MM.1S (cell line): Measurements from ENCODE around the gene ST6GAL1.

Source experiments
- EZH2 ChIP-seq: fragments of 300-600 bp; sonication (generic); optimal IDR thresholded peaks from 2 replicates; pipeline ENCODE3; 2017; ENCODE audit warnings: low read depth, mild to moderate bottlenecking, antibody characterized with exemption, low read length, mixed read lengths
- TF ChIP-seq, protein P1 (sequence below): fragments of 300-600 bp; sonication (generic); IDR thresholded peaks from 2 replicates; pipeline ENCODE4 v1.5.1; 2016; ENCODE audit warnings: antibody characterized with exemption, low read length, mixed read lengths

DNA sequence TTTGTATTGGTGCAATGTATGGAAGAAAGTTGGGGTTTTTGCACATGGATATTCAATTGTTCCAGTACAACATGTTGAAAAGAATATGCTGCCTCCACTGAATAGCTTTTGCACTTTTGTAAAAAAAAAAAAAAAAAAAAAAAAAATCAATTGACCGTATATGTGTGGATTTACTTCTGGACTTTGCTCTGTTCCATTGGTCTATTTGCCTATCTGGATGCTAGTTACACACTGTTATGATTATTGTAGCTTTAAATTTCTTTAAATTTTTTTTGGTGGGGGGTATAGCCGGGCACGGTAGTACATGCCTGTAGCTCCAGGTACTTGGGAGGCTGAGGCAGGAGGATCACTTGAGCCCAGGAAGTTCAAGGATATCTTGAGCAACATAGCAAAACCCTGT, 156.5 kb downstream of the ST6GAL1 start:
- TF ChIP-seq, protein P1, sequence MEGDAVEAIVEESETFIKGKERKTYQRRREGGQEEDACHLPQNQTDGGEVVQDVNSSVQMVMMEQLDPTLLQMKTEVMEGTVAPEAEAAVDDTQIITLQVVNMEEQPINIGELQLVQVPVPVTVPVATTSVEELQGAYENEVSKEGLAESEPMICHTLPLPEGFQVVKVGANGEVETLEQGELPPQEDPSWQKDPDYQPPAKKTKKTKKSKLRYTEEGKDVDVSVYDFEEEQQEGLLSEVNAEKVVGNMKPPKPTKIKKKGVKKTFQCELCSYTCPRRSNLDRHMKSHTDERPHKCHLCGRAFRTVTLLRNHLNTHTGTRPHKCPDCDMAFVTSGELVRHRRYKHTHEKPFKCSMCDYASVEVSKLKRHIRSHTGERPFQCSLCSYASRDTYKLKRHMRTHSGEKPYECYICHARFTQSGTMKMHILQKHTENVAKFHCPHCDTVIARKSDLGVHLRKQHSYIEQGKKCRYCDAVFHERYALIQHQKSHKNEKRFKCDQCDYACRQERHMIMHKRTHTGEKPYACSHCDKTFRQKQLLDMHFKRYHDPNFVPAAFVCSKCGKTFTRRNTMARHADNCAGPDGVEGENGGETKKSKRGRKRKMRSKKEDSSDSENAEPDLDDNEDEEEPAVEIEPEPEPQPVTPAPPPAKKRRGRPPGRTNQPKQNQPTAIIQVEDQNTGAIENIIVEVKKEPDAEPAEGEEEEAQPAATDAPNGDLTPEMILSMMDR, result no peak
- TF ChIP-seq EZH2, result no peak
